Measurements from ENCODE around the gene CENPB.
A peak's percentile ranks its signal among the peaks of the same experiment; 100 is the strongest.
"Not testable (repeated sequence)": the region's sequence is repeated elsewhere in the genome, so short reads cannot be mapped to it uniquely, and the experiment has no call there.

The CENPB gene

GRCh38 chr20:3786665-3787323 is at the start of gene CENPB:
CENPB (minus strand) TSS chr20:3786740; CDS start chr20:3786483, 257 bp downstream.
- no peak for DNase-seq (ENCODE audit: low read depth, low spot score)

- DNase-seq (ENCODE audit: low read depth, low spot score) = no peak
These were observed 49.6 kb upstream of the CENPB start for GRCh38 chr20:3836132-3836531.

- not testable (repeated sequence) for DNase-seq (ENCODE audit: low read depth, low spot score)
These were observed 43.4 kb upstream of the CENPB start for GRCh38 chr20:3829891-3830290.

- no peak for DNase-seq (ENCODE audit: low read depth, low spot score)
These were observed 42.3 kb upstream of the CENPB start for GRCh38 chr20:3828798-3829197.

GRCh38 chr20:3826420-3826819 is 39.9 kb upstream of the CENPB start:
- no peak for DNase-seq (ENCODE audit: low read depth, low spot score)

GRCh38 chr20:3825526-3825925 is 39.0 kb upstream of the CENPB start:
- DNase-seq (ENCODE audit: low read depth, low spot score) = no peak

GRCh38 chr20:3823881-3824280 is 37.3 kb upstream of the CENPB start:
- no peak for DNase-seq (ENCODE audit: low read depth, low spot score)

- DNase-seq (ENCODE audit: low read depth, low spot score) = no peak
These were observed 35.5 kb upstream of the CENPB start for GRCh38 chr20:3821996-3822395.

GRCh38 chr20:3820901-3821727 is 34.6 kb upstream of the CENPB start:
- no peak for DNase-seq (ENCODE audit: low read depth, low spot score)

GRCh38 chr20:3820048-3820900 is 33.7 kb upstream of the CENPB start, which contains the start of gene AP5S1:
AP5S1 (plus strand) TSS chr20:3820547; CDS start chr20:3822118, 1,571 bp downstream.
- DNase-seq (ENCODE audit: low read depth, low spot score) = peak; percentile 92

- no peak for DNase-seq (ENCODE audit: low read depth, low spot score)
These were observed 33.0 kb upstream of the CENPB start for GRCh38 chr20:3819411-3820047.

- peak; percentile 60 for DNase-seq (ENCODE audit: low read depth, low spot score)
These were observed 31.9 kb upstream of the CENPB start for GRCh38 chr20:3818155-3819151.

GRCh38 chr20:3815703-3816315 is 29.3 kb upstream of the CENPB start:
- DNase-seq (ENCODE audit: low read depth, low spot score) = no peak

GRCh38 chr20:3814928-3815495 is 28.5 kb upstream of the CENPB start:
- no peak for DNase-seq (ENCODE audit: low read depth, low spot score)

GRCh38 chr20:3813848-3814581 is 27.5 kb upstream of the CENPB start:
- DNase-seq (ENCODE audit: low read depth, low spot score) = no peak

- DNase-seq (ENCODE audit: low read depth, low spot score) = no peak
These were observed 26.7 kb upstream of the CENPB start for GRCh38 chr20:3812975-3813847.

- DNase-seq (ENCODE audit: low read depth, low spot score) = no peak
These were observed 25.7 kb upstream of the CENPB start for GRCh38 chr20:3812259-3812681.

Measured in iPS DF 19.7 (cell line).